HCT116 (cell line): ENCODE measurements around the gene IGSF23. TPM values are rescaled to one million over a fixed set of nuclear protein-coding genes. Genes with fewer than 3 reads are reported as not detected.
A peak's percentile ranks its signal among the peaks of the same experiment; 100 is the strongest.

ENCODE experiments used
- ATAC-seq: fragments of 200-7000 bp; cut with Tn5 transposase; 2 replicates; pipeline ENCODE4 v1.9.1; 2020; ENCODE audit warnings: mild to moderate bottlenecking, moderate library complexity
- BruUV-seq: library from RNA; stranded (reverse); fragments of 400-500 nt; replicated peaks from 2 replicates; lab custom pipeline; 2021; lab: Mats Ljungman, UMichigan
- CTCF ChIA-PET: fragments of 300-600 bp; sonication (Branson Sonifier 250); formaldehyde crosslinking; loops from one replicate; lab custom pipeline; 2021; ENCODE audit warnings: antibody characterized with exemption; lab: Charles Lee
- POLR2A ChIA-PET: fragments of 300-600, 350-600 bp; sonication (Branson Sonifier 250); formaldehyde crosslinking; loops from one replicate; lab custom pipeline; 2021; ENCODE audit warnings: antibody characterized with exemption; lab: Charles Lee
- RAD21 ChIA-PET, 2 experiments: fragments of 300-600 bp; sonication (Branson Sonifier 250); formaldehyde crosslinking; loops; one replicate each; lab custom pipeline; 2023; ENCODE audit warnings: low total read pairs in 2 of 2; ENCODE audit not compliant: uncharacterized antibody in 2 of 2, unreplicated experiment in 2 of 2, low non-redundant PET in 1 of 2; lab: Charles Lee
- DNase-seq: peaks from one replicate; pipeline ENCODE4 v3.0.0-alpha.2; 2010; ENCODE audit warnings: low read depth, low spot score
- H2AFZ ChIP-seq: fragments of 200-600 bp; shearing (Covaris generic), sonication (generic); 2 replicates; pipeline ENCODE4 v1.6.1; 2017; ENCODE audit warnings: low read depth, mixed run types, mixed read lengths, antibody characterized with exemption, low read length; ENCODE audit not compliant: poor library complexity, severe bottlenecking
- H3K27ac ChIP-seq: 2 replicates; pipeline ENCODE4 v1.5.1; 2012; ENCODE audit warnings: low read depth, low read length
- H3K27me3 ChIP-seq: fragments of 200-600 bp; sonication (generic); 2 replicates; pipeline ENCODE4 v1.6.1; 2016; ENCODE audit warnings: mixed run types, low read length, mixed read lengths; ENCODE audit not compliant: insufficient read depth
- H3K36me3 ChIP-seq, 2 experiments: fragments of 200-500 bp in 1 of 2; fragments of 200-600 bp in 1 of 2; sonication (Bioruptor generic) in 1 of 2; sonication (generic) in 1 of 2; 2 replicates each; pipeline versions ENCODE4 v1.5.1 to v1.6.1; 2014 to 2016; ENCODE audit warnings: low read length in 2 of 2, inconsistent platforms in 1 of 2, mixed read lengths in 1 of 2, mixed run types in 1 of 2; ENCODE audit not compliant: insufficient read depth in 2 of 2, control insufficient read depth in 1 of 2
- H3K4me1 ChIP-seq, 2 experiments: fragments of 200-600 bp in 1 of 2; sonication (generic) in 1 of 2; 2 replicates each; pipeline versions ENCODE4 v1.5.1 to v1.6.1; 2012 to 2017; ENCODE audit warnings: low read length in 2 of 2, inconsistent platforms in 1 of 2, mild to moderate bottlenecking in 1 of 2, mixed read lengths in 1 of 2, mixed run types in 1 of 2, moderate library complexity in 1 of 2; ENCODE audit not compliant: insufficient read depth in 2 of 2, control insufficient read depth in 1 of 2
- H3K4me2 ChIP-seq: fragments of 200-600 bp; sonication (generic); 2 replicates; pipeline ENCODE4 v1.6.1; 2017; ENCODE audit warnings: mixed run types, low read length, mixed read lengths
- H3K4me3 ChIP-seq, 2 experiments: fragments of 200-600 bp in 1 of 2; sonication (generic) in 1 of 2; replicated peaks in 1 of 2; 2 replicates each; pipeline ENCODE4 v1.5.1; 2011 to 2016; ENCODE audit warnings: low read length in 2 of 2, control low read depth in 1 of 2, low read depth in 1 of 2, mild to moderate bottlenecking in 1 of 2, mixed read lengths in 1 of 2, mixed run types in 1 of 2
- H3K79me2 ChIP-seq: fragments of 200-600 bp; sonication (generic); 2 replicates; pipeline ENCODE4 v1.6.1; 2017; ENCODE audit warnings: mild to moderate bottlenecking, mixed run types, low read length, moderate library complexity, mixed read lengths; ENCODE audit not compliant: insufficient read depth
- H3K9ac ChIP-seq: fragments of 200-600 bp; sonication (generic); 2 replicates; pipeline ENCODE4 v1.6.1; 2016; ENCODE audit warnings: low read length, mixed read lengths
- H3K9me2 ChIP-seq: fragments of 200-600 bp; sonication (generic), shearing (Covaris generic); 2 replicates; pipeline ENCODE4 v1.6.1; 2017; ENCODE audit warnings: mixed run types, mild to moderate bottlenecking, moderate library complexity; ENCODE audit not compliant: insufficient read depth
- H3K9me3 ChIP-seq, 2 experiments: fragments of 200-500 bp in 1 of 2; fragments of 200-600 bp in 1 of 2; sonication (Bioruptor generic) in 1 of 2; sonication (generic) in 1 of 2; 2 replicates each; pipeline ENCODE4 v1.6.1; 2014 to 2017; ENCODE audit warnings: low read length in 2 of 2, mixed read lengths in 2 of 2, inconsistent platforms in 1 of 2, low read depth in 1 of 2, mild to moderate bottlenecking in 1 of 2, mixed run types in 1 of 2, moderate library complexity in 1 of 2; ENCODE audit not compliant: control insufficient read depth in 1 of 2, insufficient read depth in 1 of 2
- H4K20me1 ChIP-seq: fragments of 200-600 bp; sonication (generic), shearing (Covaris generic); 2 replicates; pipeline ENCODE4 v1.6.1; 2017; ENCODE audit warnings: mixed run types, mild to moderate bottlenecking, moderate library complexity; ENCODE audit not compliant: insufficient read depth
- ATF3 ChIP-seq: IDR thresholded peaks from 2 replicates; pipeline ENCODE4 v1.6.1; 2012
- CBX3 ChIP-seq: IDR thresholded peaks from 2 replicates; pipeline ENCODE4 v1.6.1; 2012; ENCODE audit warnings: low read depth
- CEBPB ChIP-seq: IDR thresholded peaks from 2 replicates; pipeline ENCODE4 v1.6.1; 2012; ENCODE audit warnings: low read depth
- EGR1 ChIP-seq: IDR thresholded peaks from 2 replicates; pipeline ENCODE4 v1.6.1; 2012; ENCODE audit warnings: low read depth
- EZH2 ChIP-seq: fragments of 200-600 bp; sonication (generic); IDR thresholded peaks from 2 replicates; pipeline ENCODE4 v1.6.1; 2017; ENCODE audit warnings: antibody characterized with exemption, mixed run types
- FOSL1 ChIP-seq: IDR thresholded peaks from 2 replicates; pipeline ENCODE4 v1.6.1; 2012; ENCODE audit warnings: low read depth
- JUND ChIP-seq: IDR thresholded peaks from 2 replicates; pipeline ENCODE4 v1.6.1; 2012
- POLR2AphosphoS5 ChIP-seq: IDR thresholded peaks from 2 replicates; pipeline ENCODE4 v1.6.1; 2011; ENCODE audit warnings: mild to moderate bottlenecking, low read depth, low read length, moderate library complexity
- SIN3A ChIP-seq: IDR thresholded peaks from 2 replicates; pipeline ENCODE4 v1.6.1; 2012; ENCODE audit warnings: low read depth
- ZFX ChIP-seq: fragments of 450-650 bp; IDR thresholded peaks from 2 replicates; pipeline ENCODE4 v1.6.1; 2017
- intact Hi-C: fragments of 100-400 bp; cut with micrococcal nuclease; formaldehyde crosslinking; loops from 2 replicates; pipeline ENCODE4 v1.10.0; 2022
- total RNA-seq: library from RNA; stranded (reverse); gene quantifications from one replicate; pipeline ENCODE4 v1.2.1, GENCODE V29; 2021; ENCODE audit not compliant: unreplicated experiment

Gene IGSF23
- total RNA-seq, 1 experiment from 2014 or later: not detected

GRCh38 chr19:44588771-44589112 lies 24.6 kb upstream of the IGSF23 start:
- Histone ChIP-seq H3K79me2 (no peaks in the 10 kb centered on the region), H3K4me1 (peaks cover 18 to 53% of the 10 kb centered on the region in 2 experiments), H2AFZ (peak overlapping the region; percentile 56), H3K9me2 (no peaks in the 10 kb centered on the region), H3K9me3 (0 out of 4 replicates have a peak, but pooled peaks cover 0 to 4% of the 10 kb centered on the region in 2 experiments), H3K27ac (peak overlapping the region; percentile 66), H3K27me3 (no peaks in the 10 kb centered on the region), H3K4me3 (peak overlapping the region; percentile 37 to 50), H3K4me2 (peak overlapping the region; percentile 75), H4K20me1 (no peaks in the 10 kb centered on the region), H3K9ac (peak overlapping the region; percentile 37; the same call in 1 of the 2 replicates)
- ATAC-seq (peak; percentile 75), DNase-seq (peak; percentile 39)
- intact Hi-C loops: loop anchor here (2.0 to 10.0 kb wide), 3 partner anchors 54 to 366 kb away; partner anchors contain the start of genes CLPTM1 and PVR
- POLR2A ChIA-PET: interaction anchor here (1.0 to 3.1 kb wide), 7 partner anchors 12 to 185 kb away, joined by 3 to 16 read pairs (median 4); partner anchors contain the start of gene PVR
- RAD21 ChIA-PET: interaction anchor here (0.6 to 1.4 kb wide), 2 partner anchors 68 to 257 kb away, joined by 3 to 8 read pairs; no protein-coding TSS in a partner anchor
- CTCF ChIA-PET: interaction anchor here (0.9 to 3.6 kb wide), 10 partner anchors 12 to 186 kb away, joined by 3 to 18 read pairs (median 4); no protein-coding TSS in a partner anchor
- BruUV-seq: TSS peak; percentile 97
- TF ChIP-seq ZFX: no peak
- TF ChIP-seq FOSL1: peak; percentile 68
- peak; percentile 3; the same call in 1 of the 2 replicates for TF ChIP-seq JUND
- TF ChIP-seq EZH2: no peak
- no peak for TF ChIP-seq ATF3
- peak; percentile 3; the same call in 1 of the 2 replicates for TF ChIP-seq SIN3A
- TF ChIP-seq CBX3: no peak
- TF ChIP-seq POLR2AphosphoS5: no peak
- no peak; the same call in 1 of the 2 replicates for TF ChIP-seq EGR1
- TF ChIP-seq CEBPB: no peak
- TF ChIP-seq, all 23 proteins: peak for 3
- no peaks in the 10 kb centered on the region for H3K36me3 ChIP-seq
